CD4-positive, CD25-positive, alpha-beta regulatory T cell (primary cell): Measurements from ENCODE around the gene HBZ. TPM values are rescaled to one million over a fixed set of nuclear protein-coding genes. Genes with fewer than 3 reads are reported as not detected.

Experiments used
- ATAC-seq, 2 donors: fragments of 150-1000 bp; cut with Tn5 transposase; one replicate each; pipeline ENCODE4 v1.10.0; 2021; ENCODE audit warnings: low read depth in 2 of 2, moderate number of reproducible peaks in 2 of 2, moderate library complexity in 1 of 2
- DNase-seq, 3 donors: peaks; one replicate each; pipeline versions ENCODE4 v3.0.0 to v3.0.0-alpha.2; 2012 to 2022; ENCODE audit warnings: mixed read lengths in 1 of 3
- H3K27ac ChIP-seq: one replicate; pipeline ENCODE4 v1.7.0; 2013; ENCODE audit warnings: mild to moderate bottlenecking, low read length; ENCODE audit not compliant: insufficient read depth, poor library complexity, severe bottlenecking
- H3K27me3 ChIP-seq: one replicate; pipeline ENCODE4 v1.7.0; 2013; ENCODE audit warnings: low read length; ENCODE audit not compliant: control insufficient read depth, insufficient read depth
- H3K36me3 ChIP-seq: one replicate; pipeline ENCODE4 v1.7.0; 2013; ENCODE audit warnings: mild to moderate bottlenecking, low read length, moderate library complexity; ENCODE audit not compliant: control insufficient read depth, insufficient read depth
- H3K4me1 ChIP-seq: 2 replicates; pipeline ENCODE4 v1.7.0; 2013; ENCODE audit warnings: mild to moderate bottlenecking, low read length; ENCODE audit not compliant: insufficient read depth, control insufficient read depth, poor library complexity, severe bottlenecking
- H3K4me3 ChIP-seq: one replicate; pipeline ENCODE4 v1.7.0; 2013; ENCODE audit warnings: low read depth, mild to moderate bottlenecking, low read length, moderate library complexity
- H3K9me3 ChIP-seq, 2 experiments: 1 replicate in 1 of 2; 2 replicates in 1 of 2; pipeline ENCODE4 v1.7.0; 2013; ENCODE audit warnings: low read length in 2 of 2, mild to moderate bottlenecking in 1 of 2, moderate library complexity in 1 of 2; ENCODE audit not compliant: control insufficient read depth in 2 of 2
- H3K27ac Mint-ChIP-seq, 3 donors: one replicate each; pipeline ENCODE4 v1.8.0; 2020 to 2022; ENCODE audit warnings: mild to moderate bottlenecking in 3 of 3, mixed read lengths in 3 of 3, moderate library complexity in 2 of 3
- H3K27me3 Mint-ChIP-seq: one replicate; pipeline ENCODE4 v1.8.0; 2022; ENCODE audit warnings: mild to moderate bottlenecking, mixed read lengths
- H3K36me3 Mint-ChIP-seq: one replicate; pipeline ENCODE4 v1.8.0; 2020; ENCODE audit warnings: mixed read lengths
- H3K4me1 Mint-ChIP-seq, 4 donors: one replicate each; pipeline ENCODE4 v1.8.0; 2020 to 2022; ENCODE audit warnings: mixed read lengths in 4 of 4, mild to moderate bottlenecking in 1 of 4
- H3K4me3 Mint-ChIP-seq, 4 donors: one replicate each; pipeline ENCODE4 v1.8.0; 2020 to 2022; ENCODE audit warnings: mild to moderate bottlenecking in 4 of 4, mixed read lengths in 4 of 4, moderate library complexity in 3 of 4
- H3K9me3 Mint-ChIP-seq, 7 donors: one replicate each; pipeline ENCODE4 v1.8.0; 2020 to 2022; ENCODE audit warnings: mixed read lengths in 7 of 7, mild to moderate bottlenecking in 3 of 7, moderate library complexity in 2 of 7
- polyA plus RNA-seq, 4 donors: library from polyadenylated mRNA; unstranded; fragments of 300-500 nt; fragmentation: Illumina TruSeq; gene quantifications; one replicate each; pipeline ENCODE4 v1.2.3, GENCODE V29; 2021
- total RNA-seq: library from RNA; stranded (reverse); gene quantifications from one replicate; pipeline ENCODE4 v1.2.3, GENCODE V29; 2022

HBZ gene
- total and polyA plus RNA-seq, 5 donors from 2014 or later: not detected

GRCh38 chr16:185691-186090 is 33.2 kb downstream of the HBZ start:
- H3K4me3 ChIP-seq: no peak overlapping the region
- peaks cover 5 to 11% (median 6%) of the 10 kb centered on the region in 4 donors for H3K4me1 Mint-ChIP-seq
- ATAC-seq (no peak), DNase-seq (no peak)
- peak overlapping the region in 1 of 3 donors; percentile 48 for H3K27ac Mint-ChIP-seq
- no peak overlapping the region for H3K27ac ChIP-seq
- no peaks in the 10 kb centered on the region for H3K27me3 ChIP-seq
- peaks cover 18% of the 10 kb centered on the region for H3K36me3 Mint-ChIP-seq
- no peaks in the 10 kb centered on the region for H3K27me3 Mint-ChIP-seq
- no peak overlapping the region for H3K4me3 Mint-ChIP-seq
- H3K9me3 ChIP-seq: no peaks in the 10 kb centered on the region
- peaks cover 11% of the 10 kb centered on the region for H3K4me1 ChIP-seq
- no peaks in the 10 kb centered on the region for H3K9me3 Mint-ChIP-seq
- H3K36me3 ChIP-seq: peaks cover 24% of the 10 kb centered on the region

- peaks cover 5 to 12% (median 8%) of the 10 kb centered on the region in 4 donors for H3K4me1 Mint-ChIP-seq
- ATAC-seq: no peak
- Histone ChIP-seq H3K27me3 (no peaks in the 10 kb centered on the region), H3K27ac (no peak overlapping the region), H3K36me3 (peaks cover 38% of the 10 kb centered on the region), H3K9me3 (no peaks in the 10 kb centered on the region), H3K4me1 (no peaks in the 10 kb centered on the region), H3K4me3 (no peak overlapping the region)
- no peak overlapping the region for H3K4me3 Mint-ChIP-seq
- H3K27ac Mint-ChIP-seq: no peak overlapping the region
- peaks cover 33% of the 10 kb centered on the region for H3K36me3 Mint-ChIP-seq
- no peak for DNase-seq
- no peaks in the 10 kb centered on the region for H3K27me3 Mint-ChIP-seq
- H3K9me3 Mint-ChIP-seq: no peaks in the 10 kb centered on the region
Measured at GRCh38 chr16:187330-187729, 34.9 kb downstream of the HBZ start.

DNA sequence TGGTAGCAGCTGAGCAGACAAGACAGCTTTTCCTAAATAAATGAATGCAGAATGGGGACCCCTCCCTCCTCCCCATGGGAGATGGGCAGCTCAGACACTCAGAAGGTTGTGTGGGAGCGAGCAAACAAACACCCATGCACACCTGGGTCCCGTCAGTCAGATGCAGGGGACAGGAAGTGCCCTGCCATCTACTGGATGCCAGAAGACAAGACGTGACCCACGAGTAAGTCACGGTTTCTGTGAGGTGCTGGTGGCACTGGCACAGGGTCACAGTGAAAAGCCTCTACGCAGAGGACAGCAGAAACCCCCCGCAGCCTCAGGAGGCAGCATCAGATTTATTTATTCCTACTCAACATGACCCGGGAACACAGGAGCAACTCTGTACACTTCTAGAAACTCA is 36.2 kb downstream of the HBZ start:
- Mint-ChIP-seq H3K36me3 (peaks cover 37% of the 10 kb centered on the region), H3K4me1 (peaks cover 5 to 12% (median 8%) of the 10 kb centered on the region in 4 donors), H3K9me3 (no peaks in the 10 kb centered on the region), H3K27ac (peak overlapping the region in 2 of 3 donors; percentile 48 to 65), H3K27me3 (no peaks in the 10 kb centered on the region), H3K4me3 (no peak overlapping the region)
- H3K27ac ChIP-seq: no peak overlapping the region
- H3K4me3 ChIP-seq: no peak overlapping the region
- peak; percentile 65 to 76 for ATAC-seq
- DNase-seq: peak in 2 of 3 donors; percentile 44 to 64
- H3K4me1 ChIP-seq: no peaks in the 10 kb centered on the region
- H3K36me3 ChIP-seq: peaks cover 45% of the 10 kb centered on the region
- no peaks in the 10 kb centered on the region for H3K9me3 ChIP-seq
- H3K27me3 ChIP-seq: no peaks in the 10 kb centered on the region

DNA sequence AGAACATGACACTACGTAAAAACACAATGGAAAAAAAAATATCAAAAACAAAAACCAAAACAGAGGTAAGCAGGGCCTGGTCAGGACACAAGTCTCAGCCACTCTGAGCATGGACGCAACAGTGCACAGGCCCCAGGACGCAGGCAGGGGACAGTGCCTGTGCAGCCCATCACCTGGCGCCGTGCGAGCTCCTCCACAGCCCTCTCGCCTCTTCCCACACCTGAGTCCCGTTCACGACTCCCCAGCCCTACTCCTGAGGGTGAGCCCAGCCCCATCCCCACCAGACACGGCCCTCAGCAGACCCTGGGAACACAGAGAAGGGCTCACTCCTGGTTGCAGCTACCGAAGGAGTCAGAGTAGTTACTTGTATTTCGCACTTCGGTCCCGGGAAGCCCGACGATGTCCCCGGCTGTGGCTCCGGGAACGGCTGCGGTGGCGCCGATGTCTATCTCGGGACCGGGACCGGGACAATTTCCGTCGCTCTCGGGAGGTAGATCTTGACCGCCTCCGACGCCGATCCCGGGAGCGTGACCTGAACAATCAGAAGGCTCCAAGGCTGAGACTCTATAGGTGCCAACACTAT is 37.3 kb downstream of the HBZ start:
- ATAC-seq (no peak), DNase-seq (no peak)
- no peak overlapping the region for H3K4me3 ChIP-seq
- Mint-ChIP-seq H3K9me3 (no peaks in the 10 kb centered on the region), H3K27ac (no peak overlapping the region), H3K4me3 (no peak overlapping the region), H3K27me3 (no peaks in the 10 kb centered on the region), H3K4me1 (peaks cover 5 to 12% (median 8%) of the 10 kb centered on the region in 4 donors), H3K36me3 (peaks cover 37% of the 10 kb centered on the region)
- no peaks in the 10 kb centered on the region for H3K9me3 ChIP-seq
- H3K4me1 ChIP-seq: no peaks in the 10 kb centered on the region
- no peaks in the 10 kb centered on the region for H3K27me3 ChIP-seq
- peaks cover 52% of the 10 kb centered on the region for H3K36me3 ChIP-seq
- no peak overlapping the region for H3K27ac ChIP-seq

DNA sequence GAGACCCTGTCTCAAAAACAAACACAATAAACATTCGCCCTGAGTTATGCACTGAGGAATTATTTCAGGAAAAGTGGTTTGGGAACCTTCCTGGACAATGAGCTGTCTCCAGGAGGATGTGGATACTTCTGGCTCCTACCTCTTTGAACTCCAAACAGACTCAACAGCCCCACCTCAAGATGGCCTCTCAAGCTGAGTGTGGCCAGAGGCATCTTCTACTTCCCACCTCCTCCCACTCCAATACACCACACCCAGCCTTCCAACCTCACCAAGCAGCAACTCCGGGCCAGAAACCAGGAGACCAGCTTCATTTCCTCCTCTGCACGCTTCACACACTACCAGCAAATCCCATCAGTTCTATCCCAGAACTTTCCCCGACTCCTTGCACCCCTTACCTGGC is 39.4 kb downstream of the HBZ start:
- Mint-ChIP-seq H3K4me3 (no peak overlapping the region), H3K36me3 (peaks cover 44% of the 10 kb centered on the region), H3K27ac (peak overlapping the region in 2 of 3 donors; percentile 72 to 73), H3K4me1 (peaks cover 5 to 12% (median 8%) of the 10 kb centered on the region in 4 donors), H3K27me3 (no peaks in the 10 kb centered on the region), H3K9me3 (no peaks in the 10 kb centered on the region)
- Histone ChIP-seq H3K27ac (no peak overlapping the region), H3K4me1 (no peaks in the 10 kb centered on the region), H3K9me3 (no peaks in the 10 kb centered on the region), H3K4me3 (no peak overlapping the region), H3K27me3 (no peaks in the 10 kb centered on the region), H3K36me3 (peaks cover 64% of the 10 kb centered on the region)
- DNase-seq (no peak), ATAC-seq (no peak)

DNA sequence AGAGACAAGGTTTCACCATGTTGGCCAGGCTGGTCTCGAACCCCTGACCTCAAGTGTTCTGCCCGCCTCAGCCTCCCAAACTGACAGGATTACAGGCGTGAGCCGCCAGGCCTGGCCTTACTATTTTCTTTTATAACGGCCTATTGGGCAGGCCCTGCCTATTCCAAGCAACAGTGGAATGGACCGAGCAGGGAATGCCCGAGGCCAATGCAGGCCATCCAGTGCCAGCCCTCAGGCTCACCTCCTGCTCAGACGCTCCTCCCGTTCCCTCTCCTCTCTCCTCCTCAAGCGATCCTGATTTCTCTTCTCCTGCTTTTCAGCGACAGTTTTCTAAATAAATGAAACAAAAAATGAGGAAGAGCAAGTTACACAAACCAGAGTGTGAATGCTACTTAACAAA is 40.2 kb downstream of the HBZ start:
- peaks cover 5 to 12% (median 8%) of the 10 kb centered on the region in 4 donors for H3K4me1 Mint-ChIP-seq
- Histone ChIP-seq H3K27me3 (no peaks in the 10 kb centered on the region), H3K4me1 (no peaks in the 10 kb centered on the region), H3K36me3 (peaks cover 67% of the 10 kb centered on the region), H3K9me3 (no peaks in the 10 kb centered on the region), H3K4me3 (no peak overlapping the region), H3K27ac (no peak overlapping the region)
- no peak overlapping the region for H3K4me3 Mint-ChIP-seq
- peaks cover 44% of the 10 kb centered on the region for H3K36me3 Mint-ChIP-seq
- ATAC-seq (no peak), DNase-seq (no peak)
- H3K27me3 Mint-ChIP-seq: no peaks in the 10 kb centered on the region
- H3K9me3 Mint-ChIP-seq: no peaks in the 10 kb centered on the region
- no peak overlapping the region for H3K27ac Mint-ChIP-seq

- Histone ChIP-seq H3K27me3 (no peaks in the 10 kb centered on the region), H3K4me1 (no peaks in the 10 kb centered on the region), H3K27ac (no peak overlapping the region), H3K4me3 (no peak overlapping the region), H3K9me3 (no peaks in the 10 kb centered on the region), H3K36me3 (peaks cover 72% of the 10 kb centered on the region)
- DNase-seq (no peak), ATAC-seq (no peak)
- no peak overlapping the region for H3K27ac Mint-ChIP-seq
- H3K4me1 Mint-ChIP-seq: peaks cover 5 to 12% (median 8%) of the 10 kb centered on the region in 4 donors
- H3K27me3 Mint-ChIP-seq: no peaks in the 10 kb centered on the region
- H3K9me3 Mint-ChIP-seq: no peaks in the 10 kb centered on the region
- peaks cover 44% of the 10 kb centered on the region for H3K36me3 Mint-ChIP-seq
- H3K4me3 Mint-ChIP-seq: no peak overlapping the region
Measured at GRCh38 chr16:193441-193840, 41.0 kb downstream of the HBZ start.

GRCh38 chr16:194516-194915 is 42.1 kb downstream of the HBZ start:
- Mint-ChIP-seq H3K4me1 (peaks cover 0 to 4% (median under 1%) of the 10 kb centered on the region in 4 donors), H3K4me3 (no peak overlapping the region), H3K27ac (no peak overlapping the region), H3K27me3 (no peaks in the 10 kb centered on the region), H3K9me3 (no peaks in the 10 kb centered on the region), H3K36me3 (peaks cover 33% of the 10 kb centered on the region)
- ATAC-seq (no peak), DNase-seq (no peak)
- H3K4me1 ChIP-seq: no peaks in the 10 kb centered on the region
- H3K4me3 ChIP-seq: no peak overlapping the region
- H3K27ac ChIP-seq: no peak overlapping the region
- H3K9me3 ChIP-seq: no peaks in the 10 kb centered on the region
- H3K36me3 ChIP-seq: peaks cover 71% of the 10 kb centered on the region
- H3K27me3 ChIP-seq: no peaks in the 10 kb centered on the region
